Endothelial cell of umbilical vein (primary cell): ENCODE results near the gene ASTE1. TPM values are rescaled to one million over a fixed set of nuclear protein-coding genes. Genes with fewer than 3 reads are reported as not detected.

Experiments
- BruUV-seq: library from RNA; stranded (reverse); fragments of 400-500 nt; replicated peaks from 2 replicates; lab custom pipeline; 2021; lab: Mats Ljungman, UMichigan
- CTCF ChIA-PET: fragments of 300-600, 350-600 bp; sonication (Branson Sonifier 250); formaldehyde crosslinking; loops from one replicate; lab custom pipeline; 2021; ENCODE audit warnings: antibody characterized with exemption, inconsistent platforms; lab: Charles Lee
- POLR2A ChIA-PET: fragments of 300-600, 350-600 bp; sonication (Branson Sonifier 250); formaldehyde crosslinking; loops from one replicate; lab custom pipeline; 2021; ENCODE audit warnings: antibody characterized with exemption, inconsistent platforms; lab: Charles Lee
- DNase-seq: peaks from one replicate; pipeline ENCODE4 v3.0.0-alpha.2; 2011; ENCODE audit warnings: low read depth, low spot score
- FAIRE-seq: peaks from 2 replicates; lab custom pipeline; 2011; peaks lifted over from hg19 to GRCh38; lab: Jason Lieb, UNC
- H2AFZ ChIP-seq: 2 replicates; pipeline ENCODE4 v1.6.0; 2012; ENCODE audit warnings: low read depth, low read length, control low read depth, inconsistent platforms
- H3K27ac ChIP-seq: 2 replicates; pipeline ENCODE4 v1.5.1; 2011; ENCODE audit warnings: low read depth, mild to moderate bottlenecking, control low read depth, low read length, moderate library complexity; ENCODE audit not compliant: insufficient read depth
- H3K27me3 ChIP-seq, 2 experiments: 2 replicates each; pipeline versions ENCODE4 v1.6.0 to v1.6.1; 2011; ENCODE audit warnings: low read length in 2 of 2, mixed read lengths in 1 of 2; ENCODE audit not compliant: control insufficient read depth in 2 of 2, insufficient read depth in 2 of 2
- H3K36me3 ChIP-seq, 2 experiments: 2 replicates in 1 of 2; 3 replicates in 1 of 2; pipeline ENCODE4 v1.5.1; 2011; ENCODE audit warnings: low read length in 2 of 2, mild to moderate bottlenecking in 1 of 2, moderate library complexity in 1 of 2; ENCODE audit not compliant: control insufficient read depth in 2 of 2, insufficient read depth in 2 of 2; ENCODE audit errors: extremely low read depth in 1 of 2
- H3K4me1 ChIP-seq: 3 replicates; pipeline ENCODE4 v1.5.1; 2011; ENCODE audit warnings: mild to moderate bottlenecking, low read length; ENCODE audit not compliant: control insufficient read depth, insufficient read depth; ENCODE audit errors: extremely low read depth
- H3K4me2 ChIP-seq: 2 replicates; pipeline ENCODE4 v1.6.1; 2011; ENCODE audit warnings: low read length, control low read depth, mixed read lengths; ENCODE audit not compliant: insufficient read depth
- H3K4me3 ChIP-seq, 3 experiments: fragments of 200-600 bp in 1 of 3; sonication (generic), shearing (Covaris generic) in 1 of 3; replicated peaks in 1 of 3; 2 replicates each; pipeline ENCODE4 v1.5.1; 2011 to 2016; ENCODE audit warnings: control low read depth in 3 of 3, low read length in 3 of 3, mild to moderate bottlenecking in 2 of 3, inconsistent platforms in 1 of 3, low read depth in 1 of 3, moderate library complexity in 1 of 3; ENCODE audit not compliant: insufficient read depth in 1 of 3
- H3K79me2 ChIP-seq: 2 replicates; pipeline ENCODE4 v1.6.0; 2012; ENCODE audit warnings: low read length, inconsistent platforms; ENCODE audit not compliant: control insufficient read depth, insufficient read depth
- H3K9ac ChIP-seq: replicated peaks from 2 replicates; pipeline ENCODE3; 2011; ENCODE audit warnings: low read length, control low read depth; ENCODE audit not compliant: insufficient read depth; ENCODE audit errors: extremely low read depth
- H3K9me1 ChIP-seq: replicated peaks from 3 replicates; pipeline ENCODE4 v1.6.0; 2011; ENCODE audit warnings: mild to moderate bottlenecking, low read length; ENCODE audit not compliant: control insufficient read depth, insufficient read depth; ENCODE audit errors: extremely low read depth
- H3K9me3 ChIP-seq: replicated peaks from 2 replicates; pipeline ENCODE4 v1.5.1; 2012; ENCODE audit warnings: low read length, inconsistent platforms; ENCODE audit not compliant: control insufficient read depth, insufficient read depth
- H4K20me1 ChIP-seq: replicated peaks from 2 replicates; pipeline ENCODE3; 2011; ENCODE audit warnings: mild to moderate bottlenecking, low read length; ENCODE audit not compliant: control insufficient read depth, insufficient read depth; ENCODE audit errors: extremely low read depth
- EZH2 ChIP-seq: IDR thresholded peaks from 2 replicates; pipeline ENCODE4 v1.6.1; 2012; ENCODE audit warnings: borderline replicate concordance, low read depth, mild to moderate bottlenecking, moderate library complexity, low read length, inconsistent platforms; ENCODE audit not compliant: severe bottlenecking
- FOS ChIP-seq: IDR thresholded peaks from 2 replicates; pipeline ENCODE4 v1.6.1; 2011; ENCODE audit warnings: mild to moderate bottlenecking, low read length, moderate library complexity, borderline replicate concordance; ENCODE audit not compliant: insufficient read depth
- GATA2 ChIP-seq: IDR thresholded peaks from 2 replicates; pipeline ENCODE4 v1.7.0; 2011; ENCODE audit warnings: low read depth, mild to moderate bottlenecking, moderate library complexity, mixed read lengths, low read length; ENCODE audit not compliant: insufficient read length, insufficient read depth
- JUN ChIP-seq: IDR thresholded peaks from 2 replicates; pipeline ENCODE4 v1.6.1; 2011; ENCODE audit warnings: borderline replicate concordance, low read depth; ENCODE audit not compliant: insufficient read length, insufficient read depth
- MYC ChIP-seq: IDR thresholded peaks from one replicate; pipeline ENCODE4 v1.6.1; 2011; ENCODE audit warnings: mild to moderate bottlenecking, low read depth, low read length
- POLR2A ChIP-seq: IDR thresholded peaks from 2 replicates; pipeline ENCODE4 v1.6.1; 2012; ENCODE audit warnings: low read depth, mild to moderate bottlenecking, control low read depth, low read length
- POLR2AphosphoS5 ChIP-seq: IDR thresholded peaks from 2 replicates; pipeline ENCODE4 v1.6.1; 2012; ENCODE audit warnings: low read depth, mild to moderate bottlenecking, control low read depth, low read length, moderate library complexity; ENCODE audit not compliant: insufficient read depth
- dilution Hi-C: fragments of 300-500 bp; cut with MboI; formaldehyde crosslinking; loops from one replicate; pipeline ENCODE4 v1.15.0; 2019; ENCODE audit warnings: low sequenced_read_pairs; ENCODE audit not compliant: extremely low pct_ligation_motif_present
- intact Hi-C: fragments of 100-400 bp; cut with micrococcal nuclease; formaldehyde crosslinking; loops from one replicate; pipeline ENCODE4 v1.10.0; 2022
- polyA plus RNA-seq, 4 experiments: library from polyadenylated mRNA; depleted of rRNA in 3 of 4; stranded (reverse) in 3 of 4; unstranded in 1 of 4; fragments of >200 nt; gene quantifications; 2 replicates each; pipeline versions ENCODE4 v1.2.1 to v1.2.3, GENCODE V29; 2011 to 2012; ENCODE audit warnings: missing spikeins in 1 of 4
- total RNA-seq: library from RNA; stranded (reverse); gene quantifications from 2 replicates; pipeline ENCODE4 v1.2.3, GENCODE V29; 2021
- TF ChIP-seq, protein P1 (sequence below): IDR thresholded peaks from 2 replicates; pipeline ENCODE4 v1.6.1; 2011; ENCODE audit not compliant: insufficient read depth, insufficient read length
- TF ChIP-seq, protein P2 (sequence below), 2 donors: IDR thresholded peaks; 1 replicate in 1 of 2; 2 replicates in 1 of 2; pipeline ENCODE4 v1.5.1; 2011; ENCODE audit warnings: low read length in 2 of 2, mild to moderate bottlenecking in 2 of 2, moderate library complexity in 2 of 2, control low read depth in 1 of 2, inconsistent platforms in 1 of 2, low read depth in 1 of 2; ENCODE audit not compliant: insufficient read depth in 1 of 2; ENCODE audit errors: extremely low read depth in 1 of 2

ASTE1 gene
- total and polyA plus RNA-seq, 2 donors (not counting 3 experiments of a cell fraction or from before 2014, with no cell fraction given): 4.1 to 6.7 TPM

DNA sequence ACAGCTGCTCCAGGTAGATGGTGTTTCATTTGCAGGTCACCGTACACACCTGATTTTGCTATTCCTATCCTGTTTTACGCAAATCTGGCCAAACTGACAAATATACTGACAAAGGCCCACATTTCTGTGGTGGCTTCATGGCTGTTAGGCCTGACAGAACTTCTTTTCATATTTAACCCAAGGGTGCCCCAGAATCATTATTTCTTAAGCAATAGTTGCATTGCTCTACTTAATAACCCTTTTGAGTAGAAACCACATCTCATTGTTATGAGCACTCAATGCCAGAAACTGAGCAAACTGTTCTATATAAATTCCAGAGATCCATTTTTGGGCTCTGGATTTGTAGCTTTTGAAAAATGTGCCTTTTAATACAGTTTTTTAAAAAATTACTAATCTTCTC, 19.4 kb downstream of the ASTE1 start:
- no TSS peak for BruUV-seq
- FAIRE-seq (no peak), DNase-seq (no peak)
- TF ChIP-seq, protein P1, sequence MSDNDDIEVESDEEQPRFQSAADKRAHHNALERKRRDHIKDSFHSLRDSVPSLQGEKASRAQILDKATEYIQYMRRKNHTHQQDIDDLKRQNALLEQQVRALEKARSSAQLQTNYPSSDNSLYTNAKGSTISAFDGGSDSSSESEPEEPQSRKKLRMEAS: no peak
- no peak for TF ChIP-seq MYC
- TF ChIP-seq GATA2: no peak
- TF ChIP-seq, protein P2, sequence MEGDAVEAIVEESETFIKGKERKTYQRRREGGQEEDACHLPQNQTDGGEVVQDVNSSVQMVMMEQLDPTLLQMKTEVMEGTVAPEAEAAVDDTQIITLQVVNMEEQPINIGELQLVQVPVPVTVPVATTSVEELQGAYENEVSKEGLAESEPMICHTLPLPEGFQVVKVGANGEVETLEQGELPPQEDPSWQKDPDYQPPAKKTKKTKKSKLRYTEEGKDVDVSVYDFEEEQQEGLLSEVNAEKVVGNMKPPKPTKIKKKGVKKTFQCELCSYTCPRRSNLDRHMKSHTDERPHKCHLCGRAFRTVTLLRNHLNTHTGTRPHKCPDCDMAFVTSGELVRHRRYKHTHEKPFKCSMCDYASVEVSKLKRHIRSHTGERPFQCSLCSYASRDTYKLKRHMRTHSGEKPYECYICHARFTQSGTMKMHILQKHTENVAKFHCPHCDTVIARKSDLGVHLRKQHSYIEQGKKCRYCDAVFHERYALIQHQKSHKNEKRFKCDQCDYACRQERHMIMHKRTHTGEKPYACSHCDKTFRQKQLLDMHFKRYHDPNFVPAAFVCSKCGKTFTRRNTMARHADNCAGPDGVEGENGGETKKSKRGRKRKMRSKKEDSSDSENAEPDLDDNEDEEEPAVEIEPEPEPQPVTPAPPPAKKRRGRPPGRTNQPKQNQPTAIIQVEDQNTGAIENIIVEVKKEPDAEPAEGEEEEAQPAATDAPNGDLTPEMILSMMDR (IDR thresholded peaks at IDR 0.05; ENCODE audit: extremely low read depth in 1 of 2, insufficient read depth in 1 of 2, low read depth in 1 of 2, low read length in 2 of 2): no peak
- Histone ChIP-seq H2AFZ (no peak overlapping the region), H3K4me1 (no peaks in the 10 kb centered on the region), H3K4me2 (no peak overlapping the region), H3K79me2 (no peaks in the 10 kb centered on the region), H3K36me3 (peaks cover 4% of the 10 kb centered on the region in 2 experiments), H3K27ac (no peak overlapping the region), H3K9me1 (no peaks in the 10 kb centered on the region), H3K9me3 (no peaks in the 10 kb centered on the region), H3K4me3 (no peak overlapping the region), H3K9ac (no peak overlapping the region), H3K27me3 (no peaks in the 10 kb centered on the region), H4K20me1 (no peaks in the 10 kb centered on the region)
- dilution Hi-C loops (no loop called here), intact Hi-C loops (no loop called here)
- CTCF ChIA-PET: interaction anchor here (0.6 to 0.8 kb wide), 2 partner anchors 13 to 18 kb away, joined by 3 read pairs; no protein-coding TSS in a partner anchor
- POLR2A ChIA-PET: no interaction called here

DNA sequence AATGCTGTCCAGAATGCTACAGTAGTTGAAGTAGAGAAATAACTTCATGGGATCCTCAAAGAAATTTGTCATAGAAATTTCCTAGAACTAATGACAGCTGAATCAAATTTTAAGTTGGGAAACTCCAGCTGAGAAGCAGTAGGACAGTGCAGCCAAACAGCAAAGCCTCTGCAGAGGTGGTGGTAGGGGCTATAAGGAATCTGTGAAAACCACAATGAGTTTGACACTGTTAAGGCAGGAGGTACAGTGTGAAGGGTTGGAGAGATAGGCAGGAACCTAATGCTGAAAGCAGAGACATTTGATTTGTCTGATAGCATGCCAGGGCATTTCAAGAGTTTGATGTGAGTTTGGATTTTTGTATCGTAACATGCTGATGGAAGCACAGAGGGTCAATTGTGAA, 22.0 kb downstream of the ASTE1 start:
- dilution Hi-C loops (no loop called here), intact Hi-C loops (no loop called here)
- peaks cover 4 to 9% of the 10 kb centered on the region in 2 experiments for H3K36me3 ChIP-seq
- POLR2A ChIA-PET: no interaction called here
- H4K20me1 ChIP-seq: no peaks in the 10 kb centered on the region
- H3K4me2 ChIP-seq: no peak overlapping the region
- no peak overlapping the region for H3K9ac ChIP-seq
- no peaks in the 10 kb centered on the region for H3K79me2 ChIP-seq
- no peak for DNase-seq
- FAIRE-seq: no peak
- TF ChIP-seq EZH2: no peak
- TF ChIP-seq JUN: no peak
- no peak for TF ChIP-seq POLR2AphosphoS5
- no peak for TF ChIP-seq MYC
- TF ChIP-seq GATA2: no peak
- TF ChIP-seq, protein P1: no peak
- TF ChIP-seq POLR2A: no peak
- no peak for TF ChIP-seq FOS
- TF ChIP-seq, protein P2 (IDR thresholded peaks at IDR 0.05; ENCODE audit: extremely low read depth in 1 of 2, insufficient read depth in 1 of 2, low read depth in 1 of 2, low read length in 2 of 2): no peak
- CTCF ChIA-PET: no interaction called here
- H3K9me1 ChIP-seq: no peaks in the 10 kb centered on the region
- H3K27ac ChIP-seq: no peak overlapping the region
- H2AFZ ChIP-seq: no peak overlapping the region
- H3K27me3 ChIP-seq: no peaks in the 10 kb centered on the region
- no peak overlapping the region for H3K4me3 ChIP-seq
- H3K9me3 ChIP-seq: no peaks in the 10 kb centered on the region
- BruUV-seq: no TSS peak
- no peaks in the 10 kb centered on the region for H3K4me1 ChIP-seq
